CMK (cell line): ENCODE results near the gene ZNF268.
"Not testable (repeated sequence)": the region's sequence is repeated elsewhere in the genome, so short reads cannot be mapped to it uniquely, and the experiment has no call there.

Experiments used
- DNase-seq: peaks from one replicate; pipeline ENCODE4 v3.0.0-alpha.2; 2010; ENCODE audit warnings: low read depth

Gene ZNF268

DNA sequence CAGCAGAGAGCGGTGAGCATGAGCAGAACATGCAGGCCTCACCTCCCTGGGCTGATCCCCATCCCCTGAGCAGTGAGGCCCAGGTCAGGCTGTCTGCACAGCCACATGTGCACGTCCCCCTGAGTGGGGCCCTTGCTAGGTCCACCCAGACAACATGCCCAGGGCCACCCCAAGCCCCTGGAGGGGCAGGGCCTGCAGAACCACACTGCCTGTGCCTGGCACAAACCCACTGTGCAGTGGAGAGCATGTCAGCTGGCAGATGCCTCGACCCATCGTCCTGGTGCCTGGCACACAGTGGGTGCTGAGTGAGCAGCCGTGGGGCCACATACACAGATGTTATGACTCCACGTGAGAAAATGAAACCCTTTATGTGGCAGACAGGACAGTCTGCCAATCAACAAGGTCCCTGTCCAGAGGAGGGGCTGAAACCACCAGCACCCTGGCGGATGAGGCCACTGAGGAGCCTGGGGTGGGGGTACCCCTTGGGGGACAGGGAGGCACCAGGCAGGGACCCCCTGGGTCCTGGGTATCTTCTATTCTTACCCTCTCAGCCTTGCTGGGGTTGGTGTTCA, 46.1 kb downstream of the ZNF268 start:
- no peak for DNase-seq

DNA sequence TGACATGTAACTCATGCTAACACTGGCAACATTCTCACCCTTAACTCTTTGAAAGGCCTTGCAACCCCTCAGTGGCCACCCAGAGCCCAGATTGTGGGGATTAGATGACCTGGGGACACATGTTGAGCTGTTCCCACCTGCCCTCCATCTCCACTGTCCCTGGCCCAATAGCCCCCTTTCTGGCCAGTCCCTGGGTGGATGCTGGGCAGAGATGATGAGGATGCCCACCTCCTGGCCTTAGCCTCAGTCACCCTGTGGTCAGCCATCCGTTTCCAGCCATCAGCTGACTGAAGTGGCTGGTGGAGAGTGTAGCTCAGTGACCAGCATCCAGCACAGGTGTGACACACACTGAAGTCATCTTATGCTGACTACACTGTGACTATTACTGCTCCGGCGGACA, 49.7 kb downstream of the ZNF268 start:
- no peak for DNase-seq

DNA sequence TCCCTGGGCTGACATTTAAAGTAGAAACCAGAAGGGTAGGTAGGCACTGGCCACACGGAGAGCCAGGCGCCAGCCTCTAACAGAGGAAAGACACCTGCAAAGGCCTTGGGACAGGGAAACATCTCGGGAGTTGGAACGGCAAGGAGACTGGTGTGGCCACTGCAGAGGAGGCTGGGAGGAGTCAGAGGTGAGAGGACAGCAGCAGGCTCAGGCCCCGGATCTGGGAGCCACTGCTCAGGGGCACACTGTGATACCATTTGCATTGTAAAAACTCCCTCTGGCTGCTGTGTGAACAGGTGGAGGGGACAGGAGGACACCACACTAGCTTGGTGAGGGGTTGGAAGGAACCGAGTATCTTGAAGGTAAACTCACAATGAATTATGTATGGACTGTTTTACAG, 51.7 kb downstream of the ZNF268 start:
- DNase-seq = no peak

DNA sequence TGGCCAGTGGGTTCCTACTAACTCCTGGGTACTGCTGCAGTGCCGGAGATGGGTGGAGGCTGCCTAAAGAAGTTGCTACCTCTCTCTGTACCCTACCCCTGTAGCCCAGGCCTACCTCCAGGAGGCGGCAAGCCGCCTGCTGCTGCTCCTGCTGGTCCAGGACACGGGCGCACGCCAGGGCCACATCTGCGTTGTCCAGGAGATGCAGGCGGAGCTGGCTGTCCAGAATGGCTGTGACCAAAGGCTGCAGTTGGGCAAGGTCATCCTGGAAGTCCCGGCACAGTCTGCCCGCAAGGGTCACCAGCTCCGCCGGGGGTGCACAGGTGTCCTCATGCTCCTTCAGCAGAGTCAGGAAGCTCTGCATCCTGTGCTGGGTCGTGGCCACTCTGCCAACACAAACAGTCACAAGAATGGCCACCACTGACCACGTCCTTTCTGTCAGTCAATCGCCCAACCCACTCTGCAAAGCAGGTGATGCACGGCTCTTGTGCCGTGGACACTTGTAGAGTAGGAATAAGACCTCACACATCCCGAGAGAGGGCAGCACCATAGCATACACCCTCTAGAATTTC, 52.8 kb downstream of the ZNF268 start:
- no peak for DNase-seq

DNA sequence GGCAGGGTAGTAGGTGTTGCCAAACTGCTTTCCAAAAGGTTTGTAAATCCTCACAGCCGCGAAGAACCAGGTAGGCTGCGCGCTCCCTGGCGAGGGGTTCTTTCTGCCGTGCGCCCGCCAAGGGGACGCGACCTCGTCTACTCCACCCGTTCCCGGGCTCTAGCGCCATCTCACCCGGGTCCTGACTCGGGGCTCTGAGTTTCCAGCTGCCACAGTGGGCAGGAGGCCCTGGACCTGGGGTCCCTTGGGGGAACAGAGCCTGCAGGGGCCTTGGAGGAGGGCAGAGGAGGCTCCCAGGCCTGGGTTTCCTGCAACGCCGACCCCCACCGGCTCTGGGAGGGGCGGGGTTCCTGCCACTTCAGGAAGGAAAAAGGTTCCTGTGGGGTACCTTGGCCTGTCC, 53.7 kb downstream of the ZNF268 start:
- no peak for DNase-seq

DNA sequence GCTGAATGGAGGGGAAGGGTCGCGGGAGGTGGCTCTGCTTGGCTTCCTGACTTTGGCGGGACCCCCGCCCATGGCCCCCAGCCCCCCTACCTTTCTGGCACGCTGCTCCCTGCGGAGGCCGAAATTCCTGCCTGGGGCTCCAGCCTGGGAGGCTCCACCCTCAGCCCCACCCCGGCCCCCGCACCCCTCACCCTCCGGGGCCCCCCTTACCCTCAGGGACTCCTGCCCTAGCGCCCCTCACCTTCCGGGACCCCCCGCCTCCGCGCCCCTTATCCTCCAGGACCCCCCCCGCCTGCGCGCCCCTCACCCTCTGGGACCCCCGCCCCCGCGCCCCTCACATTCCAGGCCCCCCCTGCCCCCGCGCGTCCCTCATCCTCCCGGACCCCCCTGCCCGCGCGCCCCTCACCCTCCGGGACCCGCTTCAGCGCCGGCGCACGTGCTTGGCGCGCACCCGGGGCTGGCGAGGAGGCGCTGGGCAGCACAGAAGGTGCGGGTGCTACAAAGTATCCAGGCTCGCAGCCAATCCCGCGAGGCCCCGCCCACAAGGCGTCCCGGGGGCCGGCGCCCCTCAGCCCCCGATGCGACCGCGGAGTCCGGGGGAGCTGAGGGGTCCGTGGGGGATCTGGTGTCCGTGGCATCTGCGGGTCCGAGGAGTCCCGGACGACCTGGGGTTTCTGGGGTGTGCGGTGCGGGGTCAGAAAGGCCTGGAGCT, 54.3 kb downstream of the ZNF268 start, which contains the start of gene ANHX:
Gene ANHX (minus strand): TSS at position 477 of the 712 bp plus-strand sequence. CDS start 1,521 bp downstream, outside the sequence.
- no peak for DNase-seq

DNA sequence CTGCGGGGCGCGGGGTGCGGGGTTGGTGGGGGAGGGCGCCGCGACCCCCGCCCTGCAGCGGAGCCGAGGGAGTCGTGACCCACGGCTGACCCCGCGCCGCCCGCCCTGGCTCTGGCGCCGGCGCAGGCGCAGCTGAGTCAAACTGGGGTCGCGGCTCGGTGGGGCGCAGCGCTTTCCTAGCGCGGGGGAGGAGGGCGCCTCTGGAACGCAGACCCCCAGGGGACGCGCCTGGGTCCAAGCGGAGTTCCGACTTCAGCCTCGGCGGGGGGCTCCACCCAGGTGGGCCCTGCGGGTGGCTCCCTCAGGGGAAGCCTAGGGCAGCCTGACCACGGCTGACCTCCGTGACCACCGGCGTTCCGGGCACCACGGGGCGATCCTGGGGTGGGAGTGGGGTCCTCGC, 54.8 kb downstream of the ZNF268 start:
- DNase-seq = no peak

DNA sequence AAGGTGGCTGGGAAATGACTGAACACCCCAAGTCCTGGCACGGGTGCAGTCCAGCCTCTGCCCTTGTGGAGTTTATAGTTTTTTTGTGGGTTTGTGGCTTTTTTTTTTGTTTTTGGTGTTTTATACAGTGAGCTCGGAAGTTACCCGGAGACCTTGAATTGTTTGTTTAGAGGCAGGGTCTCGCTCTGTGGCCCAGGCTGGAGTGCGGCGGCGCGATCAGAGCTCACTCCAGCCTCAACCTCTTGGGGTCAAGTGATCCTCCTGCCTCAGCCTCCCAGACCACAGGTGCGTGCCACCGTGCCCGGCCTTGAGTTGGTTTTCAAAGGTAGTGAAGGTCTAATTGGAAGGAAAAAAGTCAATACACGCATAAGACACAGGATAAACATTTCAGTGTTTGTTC, 55.3 kb downstream of the ZNF268 start:
- DNase-seq = no peak

DNA sequence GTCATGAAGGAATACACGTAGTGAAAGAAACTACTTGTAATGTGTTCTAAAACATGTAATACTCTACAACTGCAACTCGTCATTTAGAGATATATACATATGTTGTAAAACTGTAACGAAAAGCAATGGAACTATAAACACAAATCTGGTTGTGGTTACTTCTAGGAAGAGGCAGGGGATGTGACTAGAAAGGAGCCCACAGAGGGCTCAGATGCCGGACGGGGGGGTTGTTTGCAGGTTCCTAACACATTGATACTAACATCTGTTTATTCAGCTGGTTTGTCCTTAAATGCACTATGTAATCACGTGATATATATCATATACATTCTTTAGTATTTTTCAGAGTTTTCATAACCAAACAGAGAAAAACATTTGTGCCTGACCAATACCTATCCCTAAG, 70.4 kb downstream of the ZNF268 start:
- no peak for DNase-seq

DNA sequence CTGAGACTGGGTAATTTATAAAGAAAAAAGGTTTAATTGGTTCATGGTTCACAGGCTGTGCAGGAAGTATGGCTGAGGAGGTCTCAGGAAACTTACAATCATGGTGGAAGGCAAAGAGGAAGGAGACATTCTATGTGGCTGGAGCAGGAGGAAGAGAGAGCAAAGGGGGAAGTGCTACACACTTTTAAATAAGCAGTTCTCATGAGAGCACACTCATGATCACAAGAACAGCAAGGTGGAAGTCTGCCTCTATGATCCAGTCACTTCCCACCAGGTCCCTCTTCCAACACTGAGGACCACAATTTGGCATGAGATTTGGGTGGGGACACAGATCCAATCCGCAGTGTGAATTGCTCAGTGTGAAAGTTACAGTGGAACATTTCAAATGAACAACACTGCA, 74.5 kb downstream of the ZNF268 start:
- not testable (repeated sequence) for DNase-seq

DNA sequence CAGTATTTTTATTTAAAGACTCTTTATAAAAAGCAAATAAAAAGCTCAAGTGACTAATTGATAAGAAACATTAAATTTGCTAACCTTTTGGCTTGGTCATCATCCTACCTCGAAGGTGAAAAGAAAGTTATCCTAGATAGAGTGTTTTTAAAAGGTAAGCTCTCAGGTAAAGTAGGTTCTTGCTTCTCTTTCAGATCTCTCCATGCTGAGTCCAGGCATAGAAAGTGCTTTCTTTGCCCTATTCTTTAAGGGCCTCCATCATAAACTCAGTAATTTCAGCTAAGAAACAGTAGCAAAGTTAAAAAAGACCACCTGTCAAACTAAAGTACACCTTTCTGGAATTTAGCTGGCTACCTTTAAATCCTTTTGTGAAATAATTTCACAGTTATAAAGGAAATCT, 75.0 kb downstream of the ZNF268 start:
- DNase-seq = no peak

DNA sequence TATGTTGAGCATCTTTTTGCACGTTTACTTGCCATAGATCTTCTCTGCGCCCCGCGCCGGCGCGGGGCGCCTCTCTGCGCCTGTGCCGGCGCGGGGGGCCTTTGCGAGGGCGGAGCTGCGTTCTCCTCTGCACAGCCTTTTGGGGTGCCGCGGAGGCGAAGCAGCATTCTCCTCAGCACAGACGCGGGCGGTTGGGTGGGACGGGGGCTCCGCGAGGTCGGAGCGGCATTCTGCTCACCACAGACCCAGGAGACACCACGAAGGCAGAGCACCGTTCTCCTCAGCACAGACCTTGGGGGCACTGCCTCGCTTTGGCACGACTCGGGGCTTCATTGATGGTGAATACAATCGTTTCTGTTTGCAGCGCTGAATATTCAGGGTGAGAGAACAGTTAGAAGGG, 82.9 kb downstream of the ZNF268 start:
- no peak for DNase-seq
